Neural cell (in vitro differentiated cells): ENCODE data around the gene TMPRSS12.
"Not testable (repeated sequence)": the region's sequence is repeated elsewhere in the genome, so short reads cannot be mapped to it uniquely, and the experiment has no call there.

Experiments used
- EP300 ChIP-seq: fragments of 450-650 bp; conservative IDR thresholded peaks from 2 replicates; pipeline ENCODE4 v1.6.1; 2014; ENCODE audit warnings: antibody characterized with exemption, mild to moderate bottlenecking, moderate library complexity; ENCODE audit not compliant: poor library complexity, severe bottlenecking
- EZH2 ChIP-seq: fragments of 200-600, 300-800 bp; shearing (Covaris generic), sonication (generic); IDR thresholded peaks from 2 replicates; pipeline ENCODE4 v1.6.1; 2014; ENCODE audit warnings: antibody characterized with exemption, low read length, borderline replicate concordance, mild to moderate bottlenecking; ENCODE audit not compliant: insufficient read depth, poor library complexity, severe bottlenecking
- MXI1 ChIP-seq: fragments of 450-650 bp; conservative IDR thresholded peaks from 2 replicates; pipeline ENCODE4 v1.6.1; 2014; ENCODE audit warnings: antibody characterized with exemption, mild to moderate bottlenecking; ENCODE audit not compliant: poor library complexity, severe bottlenecking
- POLR2AphosphoS5 ChIP-seq: IDR thresholded peaks from 2 replicates; pipeline ENCODE4 v1.6.1; 2012
- RAD21 ChIP-seq: fragments of 450-650 bp; conservative IDR thresholded peaks from 2 replicates; pipeline ENCODE4 v1.6.1; 2014; ENCODE audit warnings: antibody characterized with exemption, mild to moderate bottlenecking, moderate library complexity
- SMC3 ChIP-seq: fragments of 450-650 bp; conservative IDR thresholded peaks from 2 replicates; pipeline ENCODE4 v1.6.1; 2014; ENCODE audit warnings: antibody characterized with exemption, mild to moderate bottlenecking, moderate library complexity; ENCODE audit not compliant: poor library complexity
- TAF1 ChIP-seq: IDR thresholded peaks from 2 replicates; pipeline ENCODE4 v1.6.1; 2012; ENCODE audit warnings: low read depth
- TF ChIP-seq, protein P1 (sequence below): fragments of 450-650 bp; IDR thresholded peaks from 2 replicates; pipeline ENCODE4 v1.5.1; 2014; ENCODE audit warnings: antibody characterized with exemption, mild to moderate bottlenecking, moderate library complexity; ENCODE audit not compliant: poor library complexity, severe bottlenecking

- TF ChIP-seq MXI1, POLR2AphosphoS5, EP300, EZH2, RAD21, SMC3, TAF1: not testable (repeated sequence)
- TF ChIP-seq, protein P1, sequence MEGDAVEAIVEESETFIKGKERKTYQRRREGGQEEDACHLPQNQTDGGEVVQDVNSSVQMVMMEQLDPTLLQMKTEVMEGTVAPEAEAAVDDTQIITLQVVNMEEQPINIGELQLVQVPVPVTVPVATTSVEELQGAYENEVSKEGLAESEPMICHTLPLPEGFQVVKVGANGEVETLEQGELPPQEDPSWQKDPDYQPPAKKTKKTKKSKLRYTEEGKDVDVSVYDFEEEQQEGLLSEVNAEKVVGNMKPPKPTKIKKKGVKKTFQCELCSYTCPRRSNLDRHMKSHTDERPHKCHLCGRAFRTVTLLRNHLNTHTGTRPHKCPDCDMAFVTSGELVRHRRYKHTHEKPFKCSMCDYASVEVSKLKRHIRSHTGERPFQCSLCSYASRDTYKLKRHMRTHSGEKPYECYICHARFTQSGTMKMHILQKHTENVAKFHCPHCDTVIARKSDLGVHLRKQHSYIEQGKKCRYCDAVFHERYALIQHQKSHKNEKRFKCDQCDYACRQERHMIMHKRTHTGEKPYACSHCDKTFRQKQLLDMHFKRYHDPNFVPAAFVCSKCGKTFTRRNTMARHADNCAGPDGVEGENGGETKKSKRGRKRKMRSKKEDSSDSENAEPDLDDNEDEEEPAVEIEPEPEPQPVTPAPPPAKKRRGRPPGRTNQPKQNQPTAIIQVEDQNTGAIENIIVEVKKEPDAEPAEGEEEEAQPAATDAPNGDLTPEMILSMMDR: not testable (repeated sequence)
Observed at GRCh38 chr12:50823724-50824123, 19.0 kb upstream of the TMPRSS12 start.
